Loucy (cell line): ENCODE data around the gene GLRX.
A peak's percentile ranks its signal among the peaks of the same experiment; 100 is the strongest.

Source experiments
- H2AFZ ChIP-seq: fragments of 200-600 bp; sonication (generic); 2 replicates; pipeline ENCODE4 v1.6.0; 2016; ENCODE audit warnings: antibody characterized with exemption, mild to moderate bottlenecking, low read length, moderate library complexity
- H3F3A ChIP-seq: fragments of 200-600 bp; 2 replicates; pipeline ENCODE4 v1.6.0; 2016; ENCODE audit warnings: antibody characterized with exemption, low read depth, mild to moderate bottlenecking
- H3K27me3 ChIP-seq: fragments of 200-600 bp; sonication (generic); 2 replicates; pipeline ENCODE4 v1.6.1; 2014; ENCODE audit warnings: low read length, mild to moderate bottlenecking; ENCODE audit not compliant: insufficient read depth, poor library complexity, severe bottlenecking
- H3K36me3 ChIP-seq: fragments of 200-600 bp; sonication (generic); 2 replicates; pipeline ENCODE4 v1.6.1; 2016; ENCODE audit warnings: low read length; ENCODE audit not compliant: insufficient read depth
- H3K4me1 ChIP-seq: fragments of 200-600 bp; sonication (generic); 2 replicates; pipeline ENCODE4 v1.5.1; 2014; ENCODE audit warnings: low read length, mild to moderate bottlenecking; ENCODE audit not compliant: insufficient read depth, poor library complexity, severe bottlenecking
- H3K4me2 ChIP-seq: fragments of 200-600 bp; sonication (generic); 2 replicates; pipeline ENCODE4 v1.6.0; 2014; ENCODE audit warnings: antibody characterized with exemption, low read length, low read depth, mild to moderate bottlenecking; ENCODE audit not compliant: poor library complexity, severe bottlenecking
- H3K4me3 ChIP-seq: fragments of 200-600 bp; sonication (generic); 2 replicates; pipeline ENCODE4 v1.5.1; 2014; ENCODE audit warnings: low read length, mild to moderate bottlenecking, mixed read lengths; ENCODE audit not compliant: poor library complexity, severe bottlenecking
- H3K79me2 ChIP-seq: fragments of 200-600 bp; sonication (generic); 2 replicates; pipeline ENCODE4 v1.6.1; 2014; ENCODE audit warnings: low read length; ENCODE audit not compliant: insufficient read depth
- H3K9ac ChIP-seq: fragments of 200-600 bp; sonication (generic); 2 replicates; pipeline ENCODE4 v1.6.0; 2014; ENCODE audit warnings: mild to moderate bottlenecking, low read depth, low read length, moderate library complexity; ENCODE audit not compliant: poor library complexity, severe bottlenecking
- H3K9me2 ChIP-seq: fragments of 200-600 bp; sonication (generic); replicated peaks from 2 replicates; pipeline ENCODE4 v1.6.1; 2016; ENCODE audit warnings: low read depth, low read length, mixed read lengths
- H3K9me3 ChIP-seq: fragments of 200-600 bp; sonication (generic); 2 replicates; pipeline ENCODE4 v1.6.1; 2014; ENCODE audit warnings: mild to moderate bottlenecking, antibody characterized with exemption, low read length, low read depth; ENCODE audit not compliant: insufficient read depth
- H4K20me1 ChIP-seq: fragments of 200-600 bp; sonication (generic); 2 replicates; pipeline ENCODE4 v1.6.0; 2014; ENCODE audit warnings: antibody characterized with exemption, low read length, mild to moderate bottlenecking; ENCODE audit not compliant: insufficient read depth, poor library complexity, severe bottlenecking
- EZH2phosphoT487 ChIP-seq: fragments of 200-600 bp; IDR thresholded peaks from 2 replicates; pipeline ENCODE4 v1.6.1; 2018; ENCODE audit warnings: antibody characterized with exemption, mild to moderate bottlenecking, moderate library complexity, borderline replicate concordance
- TF ChIP-seq, protein P1 (sequence below): fragments of 200-600 bp; sonication (generic); conservative IDR thresholded peaks from 2 replicates; pipeline ENCODE4 v1.5.1; 2014; ENCODE audit warnings: mild to moderate bottlenecking, antibody characterized with exemption, low read length

Gene GLRX

DNA sequence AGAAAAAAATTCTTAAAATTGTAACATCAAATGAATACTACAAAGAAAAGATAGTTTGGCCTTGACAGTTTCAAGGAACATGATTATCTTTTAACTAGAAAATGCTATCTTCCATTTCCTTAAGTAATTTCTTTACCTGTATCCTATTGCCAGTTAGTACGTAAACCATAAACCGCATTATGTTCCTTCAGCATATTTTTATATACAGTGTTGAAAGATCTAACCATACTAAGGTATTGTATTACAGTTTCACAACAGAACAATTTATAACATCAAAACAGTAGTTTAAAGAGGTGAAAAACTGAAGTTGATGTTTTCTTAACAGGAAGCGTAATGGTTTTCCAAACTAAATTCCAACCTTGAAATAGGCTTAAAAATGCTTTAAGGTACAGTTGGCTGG, 45.1 kb downstream of the GLRX start:
- no peaks in the 10 kb centered on the region for H3K9me2 ChIP-seq
- H3K36me3 ChIP-seq, result peaks cover 9% of the 10 kb centered on the region; the same call in 1 of the 2 replicates
- no peak overlapping the region for H2AFZ ChIP-seq
- H3K9ac ChIP-seq, result no peak overlapping the region
- no peaks in the 10 kb centered on the region for H4K20me1 ChIP-seq
- H3K27me3 ChIP-seq, result no peaks in the 10 kb centered on the region
- peaks cover 27% of the 10 kb centered on the region for H3K4me1 ChIP-seq
- no peak overlapping the region for H3K4me2 ChIP-seq
- H3K4me3 ChIP-seq, result no peak overlapping the region
- no peaks in the 10 kb centered on the region for H3K9me3 ChIP-seq
- TF ChIP-seq, protein P1, sequence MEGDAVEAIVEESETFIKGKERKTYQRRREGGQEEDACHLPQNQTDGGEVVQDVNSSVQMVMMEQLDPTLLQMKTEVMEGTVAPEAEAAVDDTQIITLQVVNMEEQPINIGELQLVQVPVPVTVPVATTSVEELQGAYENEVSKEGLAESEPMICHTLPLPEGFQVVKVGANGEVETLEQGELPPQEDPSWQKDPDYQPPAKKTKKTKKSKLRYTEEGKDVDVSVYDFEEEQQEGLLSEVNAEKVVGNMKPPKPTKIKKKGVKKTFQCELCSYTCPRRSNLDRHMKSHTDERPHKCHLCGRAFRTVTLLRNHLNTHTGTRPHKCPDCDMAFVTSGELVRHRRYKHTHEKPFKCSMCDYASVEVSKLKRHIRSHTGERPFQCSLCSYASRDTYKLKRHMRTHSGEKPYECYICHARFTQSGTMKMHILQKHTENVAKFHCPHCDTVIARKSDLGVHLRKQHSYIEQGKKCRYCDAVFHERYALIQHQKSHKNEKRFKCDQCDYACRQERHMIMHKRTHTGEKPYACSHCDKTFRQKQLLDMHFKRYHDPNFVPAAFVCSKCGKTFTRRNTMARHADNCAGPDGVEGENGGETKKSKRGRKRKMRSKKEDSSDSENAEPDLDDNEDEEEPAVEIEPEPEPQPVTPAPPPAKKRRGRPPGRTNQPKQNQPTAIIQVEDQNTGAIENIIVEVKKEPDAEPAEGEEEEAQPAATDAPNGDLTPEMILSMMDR, result no peak
- no peak for TF ChIP-seq EZH2phosphoT487
- H3F3A ChIP-seq, result no peaks in the 10 kb centered on the region; the same call in 1 of the 2 replicates
- H3K79me2 ChIP-seq, result no peaks in the 10 kb centered on the region

- no peak for TF ChIP-seq EZH2phosphoT487
- TF ChIP-seq, protein P1, result no peak
- H2AFZ ChIP-seq, result no peak overlapping the region
Measured at GRCh38 chr5:95773335-95774059, 49.0 kb downstream of the GLRX start.

GRCh38 chr5:95771892-95772291, 50.6 kb downstream of the GLRX start:
- Histone ChIP-seq H3K4me2 (no peak overlapping the region), H4K20me1 (no peaks in the 10 kb centered on the region), H2AFZ (no peak overlapping the region), H3K4me3 (no peak overlapping the region), H3K36me3 (peaks cover 13% of the 10 kb centered on the region; the same call in 1 of the 2 replicates), H3F3A (no peaks in the 10 kb centered on the region; the same call in 1 of the 2 replicates), H3K79me2 (no peaks in the 10 kb centered on the region), H3K9ac (no peak overlapping the region), H3K9me3 (no peaks in the 10 kb centered on the region), H3K27me3 (no peaks in the 10 kb centered on the region), H3K9me2 (no peaks in the 10 kb centered on the region), H3K4me1 (peaks cover 15% of the 10 kb centered on the region)
- TF ChIP-seq EZH2phosphoT487, result no peak
- TF ChIP-seq, protein P1, result no peak

More at GRCh38 chr5:95773335-95774059, 49.0 kb downstream of the GLRX start:
- H3K79me2 ChIP-seq, result no peaks in the 10 kb centered on the region
- no peaks in the 10 kb centered on the region for H3K27me3 ChIP-seq
- peaks cover 15% of the 10 kb centered on the region for H3K4me1 ChIP-seq
- H3K9ac ChIP-seq, result peak overlapping the region; percentile 16
- H3F3A ChIP-seq, result no peaks in the 10 kb centered on the region; the same call in 1 of the 2 replicates
- no peaks in the 10 kb centered on the region for H3K9me2 ChIP-seq
- H3K4me3 ChIP-seq, result no peak overlapping the region
- peaks cover 12% of the 10 kb centered on the region; the same call in 1 of the 2 replicates for H3K36me3 ChIP-seq
- H4K20me1 ChIP-seq, result no peaks in the 10 kb centered on the region
- peak overlapping the region; percentile 43 for H3K4me2 ChIP-seq
- H3K9me3 ChIP-seq, result no peaks in the 10 kb centered on the region
